Measurements from ENCODE around the gene RFX2.

Gene RFX2

DNA sequence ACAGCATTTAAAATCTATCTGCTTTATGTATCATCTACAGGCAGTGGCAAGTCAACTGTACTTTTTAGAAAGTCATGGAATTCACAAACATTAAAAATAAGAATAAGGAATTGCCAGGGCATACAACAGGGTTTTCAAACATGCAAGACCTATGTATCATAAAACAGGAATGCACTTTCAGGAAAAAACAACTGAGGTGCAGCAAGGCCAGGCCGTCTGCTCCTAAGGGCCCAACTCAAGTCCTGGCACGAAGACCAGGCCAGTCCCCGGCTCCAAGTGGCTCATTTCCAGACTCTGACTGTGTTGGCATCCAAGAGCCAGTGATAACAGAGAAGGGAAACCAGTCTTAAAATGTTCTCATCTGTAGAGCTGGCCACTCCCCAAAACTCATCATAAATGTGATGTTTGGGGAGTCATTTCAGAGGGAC, 7.1 kb downstream of the RFX2 start:
- peak; percentile 88 for DNase-seq

DNA sequence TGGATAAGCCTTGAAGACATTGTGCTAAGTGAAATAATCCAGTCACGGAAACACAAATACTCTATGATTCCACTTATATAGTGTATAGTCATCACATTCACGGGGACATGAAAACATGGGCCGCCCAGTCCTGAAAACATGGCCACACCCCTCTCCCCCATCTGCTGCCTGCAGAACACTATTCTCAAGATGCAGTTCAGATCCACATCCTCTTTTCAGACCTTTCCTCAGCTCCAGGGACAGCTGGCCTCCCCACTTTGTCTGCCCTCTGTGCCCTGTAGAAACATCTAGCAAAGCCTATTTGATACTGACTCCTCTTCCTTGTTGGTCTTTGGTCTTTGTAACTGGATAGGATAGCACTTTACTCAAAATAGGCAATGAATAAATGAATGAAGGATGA, 8.3 kb downstream of the RFX2 start:
- DNase-seq: no peak

DNA sequence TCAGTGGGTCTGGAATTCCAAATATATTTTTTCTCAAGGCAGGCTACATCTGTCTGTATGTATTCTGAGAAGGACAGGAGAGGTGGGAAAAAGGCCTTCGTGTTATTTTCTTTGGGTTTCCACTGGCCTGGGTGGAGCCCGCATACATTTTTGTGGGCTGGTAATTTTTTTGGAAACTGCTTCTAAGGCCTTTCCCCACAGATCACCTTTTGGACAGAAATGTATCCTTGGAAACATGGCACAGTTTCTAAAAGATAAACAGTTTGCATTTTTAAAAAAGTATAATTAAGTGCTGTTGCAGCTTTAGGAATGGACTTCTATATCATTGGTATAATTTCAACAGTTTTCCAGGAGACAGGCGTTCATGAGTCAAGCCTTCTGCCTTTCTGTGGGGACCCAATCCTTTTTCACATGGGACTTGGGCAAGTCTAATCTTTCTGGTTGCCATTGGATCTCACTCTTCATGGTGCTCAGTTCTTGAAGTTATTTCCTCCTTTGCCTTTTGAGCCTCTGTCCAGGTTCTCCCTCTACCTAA, 8.9 kb downstream of the RFX2 start:
- DNase-seq: no peak

DNA sequence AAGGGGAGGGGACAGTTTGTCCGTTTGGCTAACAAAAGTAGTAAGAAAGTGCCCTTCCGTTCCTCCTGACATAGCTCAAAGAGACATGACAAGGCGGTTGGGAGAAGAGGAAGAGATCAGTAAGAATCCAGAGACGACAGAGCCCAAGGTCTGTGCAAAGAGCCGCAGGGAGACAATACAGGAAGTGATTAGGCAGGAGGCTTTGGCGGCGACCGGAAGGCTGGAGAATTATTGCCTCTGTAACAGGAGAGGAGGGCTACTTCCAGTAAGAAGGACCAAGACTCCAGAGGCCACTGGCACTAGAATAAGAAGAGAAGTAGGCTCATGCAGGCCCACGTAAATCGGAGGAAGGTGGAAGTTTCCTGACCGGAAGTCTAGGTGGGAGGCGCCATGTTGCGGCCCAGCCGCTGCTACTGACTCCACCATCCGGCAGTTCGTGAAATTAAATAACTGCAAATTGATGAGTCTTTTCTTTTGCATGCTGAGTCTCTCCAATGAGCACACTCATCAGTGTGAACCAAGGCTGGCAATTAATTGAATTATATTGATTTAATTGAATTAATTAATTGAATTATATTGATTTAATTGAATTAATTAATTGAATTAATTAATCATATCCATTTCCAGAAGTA, 9.9 kb downstream of the RFX2 start:
- no peak for DNase-seq

DNA sequence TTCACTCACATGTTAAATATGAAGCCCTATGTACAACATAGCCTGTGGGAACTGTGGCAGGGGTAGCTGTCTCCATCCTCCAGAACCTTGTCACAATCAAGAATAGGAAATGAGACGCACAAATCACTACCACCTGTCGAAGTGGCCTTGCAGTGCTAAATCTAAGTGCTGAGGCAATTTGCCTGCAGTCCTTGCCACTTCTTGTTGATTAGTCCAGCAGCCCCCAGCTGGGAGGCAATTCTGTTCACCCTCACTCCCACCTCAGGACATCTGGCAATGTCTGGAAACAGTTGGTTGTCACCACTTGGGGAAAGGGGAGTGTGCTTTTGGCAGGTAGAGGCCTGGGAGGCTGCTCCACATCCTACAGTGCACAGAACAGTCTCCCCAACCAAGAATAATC, 10.7 kb downstream of the RFX2 start:
- DNase-seq: no peak

DNA sequence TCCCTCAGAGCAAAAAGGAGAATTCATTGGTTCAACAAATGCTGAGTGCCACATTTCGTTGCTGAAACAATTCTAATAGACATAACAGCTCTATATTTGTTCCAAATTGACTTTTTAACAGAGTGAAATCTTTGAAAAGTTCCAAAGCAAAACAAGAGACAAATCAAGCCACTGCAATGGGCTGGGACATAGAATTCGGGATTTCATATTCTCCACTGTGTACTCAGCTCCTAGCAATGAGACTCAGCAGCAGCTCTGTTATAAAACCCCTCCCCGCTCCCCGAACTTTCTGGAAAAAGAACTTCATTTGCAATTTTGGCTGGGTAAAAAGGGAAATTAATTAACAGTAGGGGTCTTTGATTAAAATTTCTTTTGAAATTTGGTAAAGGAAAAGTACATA, 11.3 kb downstream of the RFX2 start:
- DNase-seq: no peak

DNA sequence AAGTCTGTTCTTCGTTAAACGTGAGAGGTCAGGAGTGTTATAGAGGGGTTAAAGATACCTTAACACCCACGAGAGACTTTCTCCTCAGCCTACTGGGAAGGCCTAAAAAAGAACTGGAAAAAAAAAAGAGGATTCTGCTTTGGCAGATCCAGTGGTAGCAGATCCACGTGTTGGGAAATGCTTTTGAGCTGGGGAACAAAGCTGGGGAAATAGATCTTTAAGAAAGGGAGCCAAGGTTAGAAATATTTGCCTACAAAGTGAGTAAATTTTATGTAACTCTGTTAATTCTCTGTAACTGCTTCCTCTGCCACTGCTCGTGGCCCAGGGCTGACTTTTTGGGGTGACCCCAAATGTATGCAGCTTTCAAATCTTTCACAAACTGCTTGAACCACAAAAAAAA, 11.7 kb downstream of the RFX2 start:
- DNase-seq: no peak

DNA sequence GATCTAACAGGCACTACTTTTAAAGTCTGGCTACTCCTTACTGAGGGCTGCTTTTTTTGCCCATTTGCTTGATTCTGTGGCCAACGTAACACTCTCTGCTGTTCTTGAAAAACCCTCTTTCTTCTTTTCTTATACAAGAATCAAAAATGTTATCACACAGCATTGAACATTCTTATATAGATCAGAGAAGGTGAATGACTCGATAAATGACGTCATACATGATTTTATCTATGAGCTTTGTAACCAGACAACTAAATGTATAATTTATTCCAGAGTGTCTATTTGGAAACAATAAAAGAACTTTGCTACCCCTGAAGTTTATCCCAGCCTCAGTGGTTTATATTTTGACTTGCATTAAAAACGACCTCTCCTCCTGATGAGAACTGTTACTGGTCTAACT, 12.4 kb downstream of the RFX2 start:
- DNase-seq: no peak

DNA sequence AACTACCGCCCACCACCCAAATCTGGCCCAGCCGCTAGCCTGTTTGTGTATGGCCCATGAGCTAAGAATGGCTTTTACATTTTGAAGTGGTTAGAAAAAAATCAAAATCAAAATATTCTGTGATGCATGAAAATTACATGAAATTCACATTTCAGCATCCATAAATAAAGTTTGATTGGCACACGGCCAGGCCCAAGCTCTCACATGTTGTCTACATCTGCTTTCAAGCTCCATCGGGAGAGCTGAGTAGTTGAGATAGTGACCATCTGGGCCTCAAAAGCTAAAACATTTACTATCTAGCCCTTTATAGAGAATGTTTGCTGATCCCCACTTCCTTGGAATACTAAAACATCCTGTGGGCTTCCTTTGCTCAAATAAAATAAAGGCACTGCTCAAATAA, 14.5 kb downstream of the RFX2 start:
- DNase-seq: no peak

DNA sequence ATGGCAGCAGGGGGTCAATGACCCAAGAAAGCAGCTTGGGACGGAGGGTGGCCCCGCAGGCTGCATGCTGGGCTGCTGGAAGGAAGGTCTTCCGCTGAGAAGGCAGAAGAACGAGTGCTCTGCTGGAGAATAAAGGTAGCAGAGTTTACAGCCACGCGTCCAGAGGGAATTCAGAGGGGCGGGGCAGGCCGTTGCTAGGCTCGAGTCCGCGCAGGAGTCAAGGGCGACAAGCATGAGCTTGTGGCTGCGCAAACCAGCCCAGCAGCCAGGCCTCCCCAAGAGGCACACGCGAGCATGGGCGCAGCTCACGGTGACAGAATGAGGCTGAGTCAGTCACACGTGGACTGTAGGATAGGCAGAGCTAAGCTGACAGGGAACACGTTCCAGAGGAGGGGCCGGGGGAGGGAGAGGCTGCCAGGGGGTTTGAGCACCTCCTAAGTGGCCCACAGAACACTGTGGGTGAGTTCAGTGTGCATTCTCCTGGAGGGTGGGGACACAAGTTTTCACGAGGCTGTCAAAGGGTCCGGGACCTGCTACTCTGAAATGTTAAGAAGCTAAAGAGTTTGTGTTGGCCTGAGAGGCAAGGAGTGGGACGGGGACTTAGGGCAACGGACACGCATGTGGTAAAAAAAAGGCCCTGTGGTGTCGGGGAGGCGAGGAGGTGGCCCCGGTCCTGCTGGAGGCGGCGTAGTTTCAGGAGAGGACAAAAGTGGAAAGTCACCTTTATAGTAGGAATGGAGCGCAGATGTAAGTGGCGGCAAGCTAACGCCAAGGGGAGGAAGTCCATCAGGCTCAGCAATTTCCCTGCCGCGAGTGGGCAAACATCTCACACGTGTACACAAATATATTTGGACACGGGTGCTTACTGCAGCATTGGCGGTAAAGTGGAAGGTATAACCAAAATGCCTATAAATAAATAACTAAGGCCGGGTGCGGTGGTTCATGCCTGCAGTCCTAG, 17.7 kb downstream of the RFX2 start:
- peak; percentile 89 for DNase-seq

DNA sequence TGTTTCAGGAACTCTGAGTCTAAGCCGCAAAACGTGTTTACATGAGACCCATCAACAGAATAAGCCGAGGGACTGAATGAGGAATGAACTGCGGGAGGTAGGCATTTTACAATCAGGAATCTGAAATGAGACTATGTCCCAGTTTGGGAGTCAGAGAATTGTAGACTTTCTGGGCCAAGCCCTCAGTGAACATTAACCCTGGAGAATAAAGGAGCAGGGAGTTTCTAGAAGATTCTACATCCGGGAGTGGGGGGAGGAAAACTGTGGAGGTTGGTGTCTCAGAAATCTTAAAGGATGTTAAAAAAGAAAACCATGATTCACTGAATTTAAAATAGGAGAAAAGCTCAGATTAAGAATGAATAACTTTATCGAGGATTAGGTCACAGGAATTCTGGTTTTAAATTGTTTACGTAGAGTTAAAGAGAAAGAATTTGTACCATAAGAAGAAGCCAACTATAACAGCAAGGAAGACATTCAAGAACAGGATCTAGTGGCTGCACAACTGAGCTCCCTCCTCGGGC, 18.5 kb downstream of the RFX2 start:
- peak; percentile 67 for DNase-seq

DNA sequence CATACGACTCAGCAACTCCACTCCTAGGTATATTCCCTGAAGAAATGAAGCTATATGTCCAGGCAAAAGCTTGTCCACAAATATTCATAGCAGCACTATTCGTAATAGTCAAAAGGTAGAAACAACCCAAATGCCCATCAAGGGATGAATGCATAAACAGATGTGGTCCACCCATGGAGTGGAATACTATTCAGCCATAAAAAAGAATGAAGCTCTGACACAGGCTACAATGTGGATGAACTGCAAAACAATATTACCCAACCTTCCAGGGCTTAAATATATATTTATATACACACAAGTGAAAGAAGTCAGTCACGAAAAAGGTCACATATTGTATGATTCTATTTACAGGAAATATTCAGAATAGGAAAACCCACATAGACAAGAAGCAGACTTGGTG, 19.7 kb downstream of the RFX2 start:
- no peak for DNase-seq

DNA sequence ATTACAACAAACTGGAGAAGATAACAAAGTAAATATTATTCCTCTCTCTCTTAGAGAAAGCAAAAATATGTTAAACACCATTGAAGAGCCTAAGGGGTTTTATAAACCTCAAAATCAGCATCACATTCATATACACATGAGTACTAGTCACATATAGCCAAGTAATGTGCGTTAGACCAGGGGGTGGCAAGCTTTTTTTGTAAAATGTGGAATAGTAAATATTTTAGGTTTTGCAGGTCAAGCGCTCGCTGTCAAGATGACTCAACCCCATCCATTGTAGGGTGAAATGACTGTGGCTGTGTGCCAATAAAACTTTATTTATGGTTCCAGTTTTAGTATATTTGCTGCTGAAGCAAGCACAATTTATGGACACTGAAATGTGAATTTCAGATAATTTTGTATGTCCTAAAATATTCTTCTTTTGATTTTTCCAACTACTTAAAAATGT, 21.7 kb downstream of the RFX2 start:
- DNase-seq: peak; percentile 82

DNA sequence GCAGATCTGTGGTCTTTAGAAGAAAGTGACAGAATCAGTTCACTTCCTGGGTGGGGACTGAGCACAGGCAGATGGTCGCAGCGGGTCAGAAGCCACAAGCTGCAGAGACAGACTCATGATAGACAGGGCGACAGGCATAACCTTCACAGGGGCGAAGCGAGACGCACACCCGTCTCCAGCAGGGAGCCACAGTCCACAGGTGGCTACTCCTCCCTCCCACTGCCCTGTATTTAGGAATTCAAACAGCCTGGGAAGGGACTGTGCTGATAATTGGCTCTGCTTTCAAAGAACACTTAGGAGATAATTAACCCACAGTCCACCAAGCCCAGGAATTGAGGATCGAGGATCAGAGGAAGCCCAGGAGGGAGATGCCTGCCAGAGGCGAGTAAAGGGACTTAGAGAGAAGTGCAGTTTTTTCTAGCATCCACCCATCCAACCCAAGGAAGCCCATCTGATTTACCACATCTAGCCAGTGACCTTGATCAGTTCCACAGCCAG, 23.2 kb downstream of the RFX2 start:
- no peak for DNase-seq

DNA sequence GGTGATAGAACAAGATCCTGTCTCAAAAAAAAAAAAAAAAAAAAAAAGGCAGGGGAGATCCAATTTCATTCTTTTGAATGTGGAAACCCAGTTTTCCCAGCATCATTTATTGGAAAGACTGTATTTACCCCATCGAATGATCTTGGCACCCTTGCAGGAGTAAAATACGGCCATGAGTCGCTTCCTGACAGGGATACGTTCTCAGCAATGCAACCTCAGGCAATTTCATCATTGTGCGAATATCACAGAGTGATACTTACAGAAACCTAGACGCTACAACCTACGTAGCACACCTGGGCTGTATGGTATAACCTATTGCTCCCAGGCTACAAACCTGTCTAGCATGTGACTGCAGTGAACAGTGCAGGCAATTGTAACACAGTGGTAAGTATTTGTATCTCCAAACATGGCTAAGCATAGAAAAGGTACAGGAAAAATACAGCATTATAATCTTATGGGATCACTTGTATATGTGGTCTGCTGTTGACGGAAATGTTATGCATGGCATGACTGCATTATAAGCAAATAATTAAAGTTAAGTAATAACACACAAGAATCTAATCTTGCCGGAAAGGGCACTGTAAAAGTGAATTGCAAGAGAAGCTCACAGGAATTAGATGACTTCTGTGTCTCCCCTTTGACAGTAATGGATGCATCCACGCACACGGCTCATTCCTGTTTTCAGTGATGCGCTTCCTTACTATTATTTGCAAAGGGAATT, 24.1 kb downstream of the RFX2 start:
- peak; percentile 91 for DNase-seq

DNA sequence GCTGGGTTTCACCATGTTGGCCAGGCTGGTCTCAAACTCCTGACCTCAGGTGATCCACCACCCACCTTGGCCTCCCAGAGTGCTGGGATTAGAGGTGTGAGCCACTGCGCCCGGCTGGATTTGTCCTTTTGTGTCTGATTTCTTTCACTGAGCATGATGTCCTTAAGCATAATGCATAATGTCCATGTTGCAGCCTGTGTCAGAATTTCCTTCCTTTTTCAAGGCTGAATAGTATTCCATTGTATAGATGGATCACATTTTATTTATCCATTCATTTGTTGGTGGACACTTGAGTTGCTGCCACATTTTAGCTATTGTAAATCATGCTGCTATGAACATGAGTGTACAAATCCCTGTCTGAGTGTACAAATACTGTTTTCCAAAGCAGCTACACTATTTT, 25.5 kb downstream of the RFX2 start:
- DNase-seq: no peak

DNA sequence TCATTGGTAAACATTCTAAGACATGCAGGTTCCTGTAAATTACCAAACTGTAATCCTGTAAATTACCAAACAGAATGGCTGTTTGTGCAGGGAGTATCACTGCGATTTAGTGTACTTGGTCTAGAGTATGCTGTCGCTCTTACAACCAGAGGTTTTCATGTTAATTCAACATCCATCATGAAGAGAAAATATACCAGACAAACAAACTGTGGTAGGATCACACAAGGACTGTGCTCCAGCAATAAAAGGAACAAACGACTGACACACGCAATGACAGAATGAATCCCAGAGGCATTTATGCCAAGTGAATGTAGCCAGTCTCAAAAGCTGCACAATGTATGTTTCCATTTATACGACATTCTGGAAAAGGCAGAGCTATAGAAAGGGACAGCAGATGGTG, 31.2 kb downstream of the RFX2 start:
- DNase-seq: no peak

DNA sequence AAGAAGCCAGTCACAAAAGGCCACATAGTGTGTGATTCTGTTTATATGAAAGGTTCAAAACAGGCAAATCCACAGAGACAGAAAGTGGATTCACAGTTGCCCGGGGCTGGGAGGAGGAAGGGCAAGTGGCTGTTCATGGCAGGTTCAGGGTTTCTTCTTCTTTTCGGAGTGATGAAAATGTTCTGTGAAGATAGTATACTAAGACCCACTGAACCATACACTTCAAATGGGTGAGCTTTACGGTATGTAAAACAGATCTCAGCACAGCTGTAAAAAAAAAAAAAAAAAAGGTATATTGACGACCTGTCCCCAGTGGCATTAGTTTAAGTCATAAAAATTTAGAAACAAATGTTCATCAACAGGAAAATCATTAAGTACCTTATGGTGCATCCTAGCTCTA, 32.2 kb downstream of the RFX2 start:
- DNase-seq: no peak

DNA sequence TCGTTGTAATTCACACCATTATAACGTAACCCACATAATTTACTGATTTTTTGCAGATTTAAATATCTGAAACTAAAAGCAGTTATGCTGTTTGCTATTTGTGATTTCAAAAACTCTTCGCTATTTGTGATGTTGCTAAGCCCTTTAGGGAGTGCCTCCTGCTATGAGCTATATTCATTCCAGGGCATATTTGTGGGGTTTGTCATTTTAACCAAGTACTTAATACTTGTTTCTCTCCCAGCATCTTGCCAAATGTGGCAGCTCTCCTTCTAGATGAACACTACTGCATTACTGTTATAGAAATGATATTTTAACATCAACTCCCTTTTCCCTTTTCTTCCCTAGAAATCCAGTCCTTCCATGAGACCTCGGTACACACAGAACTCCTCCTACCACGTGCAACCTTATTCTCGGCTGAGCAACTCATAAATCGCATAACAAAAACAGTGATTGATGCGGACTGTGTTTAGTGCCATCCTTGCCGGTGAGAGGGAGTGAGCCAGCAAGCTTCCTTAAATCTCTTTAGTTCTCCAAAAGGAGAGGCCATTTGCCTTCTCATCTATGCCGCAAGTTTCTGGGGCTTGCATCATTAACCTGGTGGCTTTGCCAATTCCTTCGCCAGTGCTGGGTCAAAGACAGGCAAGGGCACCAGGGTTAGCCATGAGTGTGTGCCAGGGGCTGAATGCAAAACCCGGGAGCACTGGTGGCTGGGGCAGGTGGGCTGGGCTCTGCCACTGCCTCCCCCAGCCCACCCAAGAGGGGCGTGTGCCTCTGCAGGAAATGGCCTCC, 33.4 kb downstream of the RFX2 start:
- DNase-seq: peak; percentile 96

DNA sequence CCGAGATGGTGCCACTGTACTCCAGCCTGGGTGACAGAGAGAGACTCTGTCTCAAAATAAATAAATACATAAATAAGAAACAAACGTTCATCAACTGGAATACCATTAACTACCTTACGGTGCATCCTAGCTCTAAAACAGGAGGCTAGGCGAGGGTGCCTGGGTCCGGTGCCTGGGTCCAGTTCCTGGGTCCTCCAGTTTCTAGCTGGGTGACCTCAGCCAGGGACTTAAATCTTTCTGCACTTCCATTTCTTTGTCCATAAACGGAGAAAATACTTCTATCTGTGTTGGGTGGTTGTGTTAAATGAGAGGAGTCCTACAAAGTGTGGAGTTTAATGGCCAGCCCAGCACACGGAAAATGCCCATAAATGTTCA, 34.0 kb downstream of the RFX2 start:
- no peak for DNase-seq

DNA sequence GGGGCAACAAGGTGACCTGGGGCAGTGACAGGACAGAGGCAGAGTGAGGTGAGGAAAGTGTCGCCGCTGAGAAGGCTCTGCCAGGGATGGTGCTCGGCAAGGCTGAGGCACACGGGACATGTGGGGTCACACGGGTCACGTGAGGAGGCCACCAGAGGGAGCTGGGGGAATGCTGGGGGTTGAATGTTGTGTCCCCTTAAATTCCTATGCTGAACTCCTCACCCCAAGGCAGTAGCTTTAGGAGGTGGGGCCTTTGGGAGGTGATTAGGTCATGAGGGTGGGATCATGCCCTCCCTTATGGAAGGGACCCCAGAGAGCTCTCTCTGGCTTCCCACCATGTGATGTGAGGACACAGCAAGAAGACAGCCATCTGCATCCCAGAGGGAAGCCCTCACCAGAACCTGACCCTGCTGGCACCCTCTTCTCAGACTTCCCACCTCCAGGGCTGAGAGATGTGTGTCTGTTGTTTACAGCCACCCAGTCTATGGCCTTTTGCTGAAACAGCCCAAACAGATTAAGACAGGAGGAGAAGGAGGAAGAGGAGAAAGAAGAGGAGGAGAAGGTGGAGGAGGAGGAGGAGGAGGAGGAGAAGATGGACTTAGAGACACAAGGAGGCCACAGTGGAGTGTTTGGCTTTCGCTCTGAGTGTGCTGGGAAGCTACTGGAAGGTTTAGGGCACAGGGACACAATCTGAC, 35.4 kb downstream of the RFX2 start:
- DNase-seq: no peak
